SW 1271 (cell line): ENCODE data around the gene COG4.

Experiments
- DNase-seq, 2 experiments: peaks; one replicate each; lab custom pipeline; 2025; lab: John Stamatoyannopoulos, UW

The COG4 gene

GRCh38 chr16:70432723-70433457 lies 90.5 kb downstream of the COG4 start:
- DNase-seq: no peak

GRCh38 chr16:70432356-70432722 lies 91.0 kb downstream of the COG4 start:
- DNase-seq: no peak

- DNase-seq: no peak
Observed at GRCh38 chr16:70430667-70431536, 92.5 kb downstream of the COG4 start.
